ENCODE results near the gene UTF1.

The UTF1 gene

DNA sequence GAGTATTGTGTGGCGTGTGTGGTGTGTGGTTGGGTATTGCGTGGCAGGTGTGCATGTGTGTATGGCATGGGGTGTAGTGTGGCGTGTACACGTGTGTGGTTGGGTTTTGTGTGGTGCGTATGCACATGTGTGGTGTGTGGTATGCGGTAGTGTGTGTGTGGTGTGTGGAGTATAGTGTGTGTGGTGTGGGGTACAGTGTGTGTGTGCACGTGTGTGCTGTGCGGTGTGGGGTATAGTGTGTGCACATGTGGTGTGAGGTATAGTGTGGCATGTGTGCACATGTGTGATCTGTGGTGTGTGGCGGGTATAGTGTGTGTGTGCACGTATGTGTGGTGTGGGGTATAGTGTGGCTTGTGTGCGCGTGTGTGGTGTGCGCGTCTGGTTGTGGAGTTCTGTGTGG, 20.9 kb upstream of the UTF1 start:
- Histone ChIP-seq H3K4me3 (IDR thresholded peaks at IDR 0.05; ENCODE audit: insufficient read depth, low read depth, low read length) (no peak overlapping the region), H3K4me1 (ENCODE audit: low read depth, poor library complexity, severe bottlenecking) (no peaks in the 10 kb centered on the region), H3K36me3 (ENCODE audit: insufficient read depth) (no peaks in the 10 kb centered on the region), H3K79me2 (ENCODE audit: insufficient read depth, low read depth) (no peaks in the 10 kb centered on the region), H3K27ac (no peak overlapping the region), H3K9ac (no peak overlapping the region), H3K27me3 (ENCODE audit: insufficient read depth, low read depth) (peaks cover 36% of the 10 kb centered on the region), H4K20me1 (ENCODE audit: insufficient read depth) (no peaks in the 10 kb centered on the region), H3K4me2 (no peak overlapping the region), H2AFZ (ENCODE audit: low read depth) (no peak overlapping the region)
- no peak for TF ChIP-seq CTCF (conservative IDR thresholded peaks at IDR 0.05; ENCODE audit: low read depth, low read length)

GRCh38 chr10:133209641-133210040, 20.4 kb upstream of the UTF1 start:
- peaks cover 31% of the 10 kb centered on the region for H3K27me3 ChIP-seq (ENCODE audit: insufficient read depth, low read depth)
- no peak overlapping the region for H3K4me2 ChIP-seq
- no peaks in the 10 kb centered on the region for H4K20me1 ChIP-seq (ENCODE audit: insufficient read depth)
- H3K79me2 ChIP-seq (ENCODE audit: insufficient read depth, low read depth): no peaks in the 10 kb centered on the region
- H3K36me3 ChIP-seq (ENCODE audit: insufficient read depth): no peaks in the 10 kb centered on the region
- no peak overlapping the region for H3K4me3 ChIP-seq (IDR thresholded peaks at IDR 0.05; ENCODE audit: insufficient read depth, low read depth, low read length)
- H3K4me1 ChIP-seq (ENCODE audit: low read depth, poor library complexity, severe bottlenecking): no peaks in the 10 kb centered on the region
- no peak for TF ChIP-seq CTCF (conservative IDR thresholded peaks at IDR 0.05; ENCODE audit: low read depth, low read length)
- H3K9ac ChIP-seq: no peak overlapping the region
- no peak overlapping the region for H2AFZ ChIP-seq (ENCODE audit: low read depth)
- H3K27ac ChIP-seq: no peak overlapping the region

DNA sequence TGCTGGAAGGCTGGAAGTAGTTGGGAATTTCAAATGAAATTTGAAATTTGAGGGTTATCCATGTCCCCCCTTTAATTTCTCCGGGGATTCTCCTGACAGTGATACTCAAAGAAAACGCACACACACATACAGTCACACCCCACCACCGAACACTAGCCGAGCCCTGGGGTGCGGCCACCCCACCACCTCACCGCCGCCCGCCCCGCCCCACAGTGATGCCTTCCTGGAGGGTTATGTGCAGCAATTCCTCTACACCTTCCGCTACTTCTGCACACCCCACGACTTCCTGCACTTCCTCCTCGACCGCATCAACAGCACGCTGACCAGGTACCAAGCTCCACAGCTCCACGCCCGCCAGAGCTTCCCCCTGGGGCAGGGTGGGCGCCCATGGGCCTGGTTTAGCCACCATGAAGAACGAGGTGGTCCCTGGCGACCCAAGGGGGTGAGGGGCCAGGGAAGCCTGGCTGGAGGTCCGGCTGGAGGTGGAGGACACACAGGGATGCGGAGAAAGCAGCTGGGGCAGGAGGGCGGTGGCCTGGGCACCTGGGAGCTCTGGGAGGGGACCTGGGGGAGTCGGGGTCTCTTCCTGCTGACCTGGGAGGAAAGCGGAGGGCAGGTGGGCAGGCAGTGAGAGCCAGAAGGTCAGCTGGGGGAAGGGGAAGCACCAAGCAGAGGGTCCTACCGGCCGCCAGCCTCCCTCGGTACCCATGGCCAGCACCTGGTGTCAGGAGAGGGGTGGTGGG, 19.4 kb upstream of the UTF1 start:
- Histone ChIP-seq H3K27ac (no peak overlapping the region), H3K4me1 (ENCODE audit: low read depth, poor library complexity, severe bottlenecking) (no peaks in the 10 kb centered on the region), H3K9ac (no peak overlapping the region), H3K4me3 (IDR thresholded peaks at IDR 0.05; ENCODE audit: insufficient read depth, low read depth, low read length) (no peak overlapping the region), H2AFZ (ENCODE audit: low read depth) (no peak overlapping the region), H3K27me3 (ENCODE audit: insufficient read depth, low read depth) (peaks cover 24% of the 10 kb centered on the region; the same call in 1 of the 2 replicates), H4K20me1 (ENCODE audit: insufficient read depth) (no peaks in the 10 kb centered on the region), H3K4me2 (no peak overlapping the region), H3K79me2 (ENCODE audit: insufficient read depth, low read depth) (no peaks in the 10 kb centered on the region), H3K36me3 (ENCODE audit: insufficient read depth) (no peaks in the 10 kb centered on the region)
- no peak for TF ChIP-seq CTCF (conservative IDR thresholded peaks at IDR 0.05; ENCODE audit: low read depth, low read length)

DNA sequence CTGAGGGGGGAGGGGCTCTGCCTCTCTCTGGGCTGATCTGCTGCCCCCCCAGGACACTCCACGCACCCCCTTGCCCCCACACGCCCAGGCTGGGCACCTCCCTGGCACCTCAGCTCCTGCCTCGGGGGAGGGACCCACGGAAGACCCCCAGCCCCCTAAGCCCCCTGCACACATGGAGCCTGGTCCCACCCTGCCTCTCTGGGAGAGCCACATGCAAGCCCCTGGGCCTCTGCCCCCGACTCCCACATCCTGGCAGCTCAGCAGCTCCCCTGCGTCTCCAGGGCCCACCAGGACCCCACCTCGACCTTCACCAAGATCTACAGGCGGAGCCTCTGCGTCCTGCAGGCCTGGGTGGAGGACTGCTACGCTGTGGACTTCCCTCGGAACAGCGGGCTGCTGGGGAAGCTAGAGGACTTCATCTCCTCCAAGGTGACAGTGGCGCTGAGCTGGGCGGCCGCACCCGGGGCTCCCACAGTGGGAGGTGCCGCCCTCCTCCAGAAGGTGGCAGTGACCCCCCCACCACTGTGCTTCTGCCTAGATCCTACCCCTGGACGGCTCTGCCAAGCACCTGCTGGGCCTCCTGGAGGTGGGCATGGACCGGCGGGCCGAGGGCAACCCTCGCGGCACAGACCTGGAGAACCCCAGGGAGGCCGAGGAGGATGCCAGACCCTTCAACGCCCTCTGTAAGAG, 18.7 kb upstream of the UTF1 start:
- H3K27me3 ChIP-seq (ENCODE audit: insufficient read depth, low read depth): peaks cover 21% of the 10 kb centered on the region
- H2AFZ ChIP-seq (ENCODE audit: low read depth): no peak overlapping the region
- no peaks in the 10 kb centered on the region for H3K79me2 ChIP-seq (ENCODE audit: insufficient read depth, low read depth)
- no peak overlapping the region for H3K9ac ChIP-seq
- no peak overlapping the region for H3K4me3 ChIP-seq (IDR thresholded peaks at IDR 0.05; ENCODE audit: insufficient read depth, low read depth, low read length)
- H4K20me1 ChIP-seq (ENCODE audit: insufficient read depth): no peaks in the 10 kb centered on the region
- H3K36me3 ChIP-seq (ENCODE audit: insufficient read depth): no peaks in the 10 kb centered on the region
- H3K4me2 ChIP-seq: no peak overlapping the region
- no peak overlapping the region for H3K27ac ChIP-seq
- H3K4me1 ChIP-seq (ENCODE audit: low read depth, poor library complexity, severe bottlenecking): no peaks in the 10 kb centered on the region
- no peak for TF ChIP-seq CTCF (conservative IDR thresholded peaks at IDR 0.05; ENCODE audit: low read depth, low read length)

Measured in KMS-11 (cell line).